Lower leg skin (tissue), 4 donors: Measurements from ENCODE around the gene RAD51B. TPM values are rescaled to one million over a fixed set of nuclear protein-coding genes. Genes with fewer than 3 reads are reported as not detected.
A peak's percentile ranks its signal among the peaks of the same experiment; 100 is the strongest.

Source experiments
- DNase-seq, 2 donors: peaks; one replicate each; pipeline ENCODE4 v3.0.0-alpha.2; 2019; ENCODE audit warnings: low spot score in 2 of 2
- H3K4me3 ChIP-seq: fragments of 200-600 bp; sonication (generic); 2 replicates; pipeline ENCODE4 v1.5.1; 2017; ENCODE audit warnings: mild to moderate bottlenecking, low read depth; ENCODE audit not compliant: poor library complexity, severe bottlenecking
- POLR2A ChIP-seq, 2 donors: fragments of 450-650 bp; IDR thresholded peaks; one replicate each; pipeline ENCODE4 v1.6.1; 2016 to 2017; ENCODE audit warnings: antibody characterized with exemption in 2 of 2, mild to moderate bottlenecking in 1 of 2, moderate library complexity in 1 of 2
- WGBS, 2 donors: methylation state at CpG; one replicate each; pipeline ENCODE4 v1.1.5; 2018; 5-methylcytosine and 5-hydroxymethylcytosine counted together
- intact Hi-C: fragments of 100-400 bp; cut with DNase I; formaldehyde crosslinking; loops from one replicate; pipeline ENCODE4 v1.15.0; 2023; ENCODE audit warnings: low total_unique reads
- total RNA-seq, 4 donors: library from RNA; depleted of rRNA; stranded (reverse); fragments of >200 nt; gene quantifications; one replicate each; pipeline ENCODE4 v1.1.0, GENCODE V29; 2016
- TF ChIP-seq, protein P1 (sequence below), 3 donors: fragments of 450-650 bp; IDR thresholded peaks; one replicate each; pipeline ENCODE4 v1.5.1; 2016; ENCODE audit warnings: antibody characterized with exemption in 3 of 3, mild to moderate bottlenecking in 3 of 3, moderate library complexity in 2 of 3

The RAD51B gene
- total RNA-seq, 4 donors from 2014 or later, result 6.1 to 27.2 (median 13.6) TPM

DNA sequence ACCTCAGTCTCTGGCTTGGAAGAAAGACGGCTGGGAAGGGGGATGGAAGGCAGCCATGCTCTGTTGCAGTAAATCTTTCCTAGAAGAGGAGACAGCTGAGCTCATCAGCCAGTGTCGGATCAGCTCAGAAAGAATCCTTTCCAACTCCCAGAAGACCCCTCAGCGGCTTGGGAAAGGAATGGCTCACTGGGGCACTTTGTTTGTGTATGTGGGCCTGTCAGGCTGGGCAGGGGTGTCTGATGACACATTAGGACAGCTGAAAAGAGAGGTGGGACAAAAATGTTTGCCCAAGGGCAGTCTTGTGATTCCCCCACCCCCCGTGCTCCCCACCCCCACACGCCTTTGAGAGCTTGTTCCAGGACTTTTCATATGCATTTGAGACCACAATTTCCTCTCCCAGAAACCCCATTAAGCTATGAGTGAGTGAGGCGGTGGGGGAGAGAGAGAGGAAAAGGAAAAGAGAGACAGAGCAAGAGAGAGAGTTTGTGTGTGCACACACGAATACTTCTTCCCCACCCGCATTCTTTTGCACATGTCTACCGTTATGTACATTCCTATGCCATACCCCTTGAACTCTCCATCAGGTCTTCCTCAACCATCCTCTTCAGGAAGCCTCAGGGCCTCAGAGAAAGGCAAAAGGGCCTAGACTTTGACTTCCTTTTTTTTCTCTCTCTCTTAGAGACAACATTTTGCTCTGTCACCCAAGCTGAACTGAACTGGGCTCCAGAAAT lies 774.4 kb downstream of the RAD51B start:
- TF ChIP-seq POLR2A (IDR thresholded peaks at IDR 0.05), result no peak
- TF ChIP-seq, protein P1, sequence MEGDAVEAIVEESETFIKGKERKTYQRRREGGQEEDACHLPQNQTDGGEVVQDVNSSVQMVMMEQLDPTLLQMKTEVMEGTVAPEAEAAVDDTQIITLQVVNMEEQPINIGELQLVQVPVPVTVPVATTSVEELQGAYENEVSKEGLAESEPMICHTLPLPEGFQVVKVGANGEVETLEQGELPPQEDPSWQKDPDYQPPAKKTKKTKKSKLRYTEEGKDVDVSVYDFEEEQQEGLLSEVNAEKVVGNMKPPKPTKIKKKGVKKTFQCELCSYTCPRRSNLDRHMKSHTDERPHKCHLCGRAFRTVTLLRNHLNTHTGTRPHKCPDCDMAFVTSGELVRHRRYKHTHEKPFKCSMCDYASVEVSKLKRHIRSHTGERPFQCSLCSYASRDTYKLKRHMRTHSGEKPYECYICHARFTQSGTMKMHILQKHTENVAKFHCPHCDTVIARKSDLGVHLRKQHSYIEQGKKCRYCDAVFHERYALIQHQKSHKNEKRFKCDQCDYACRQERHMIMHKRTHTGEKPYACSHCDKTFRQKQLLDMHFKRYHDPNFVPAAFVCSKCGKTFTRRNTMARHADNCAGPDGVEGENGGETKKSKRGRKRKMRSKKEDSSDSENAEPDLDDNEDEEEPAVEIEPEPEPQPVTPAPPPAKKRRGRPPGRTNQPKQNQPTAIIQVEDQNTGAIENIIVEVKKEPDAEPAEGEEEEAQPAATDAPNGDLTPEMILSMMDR (IDR thresholded peaks at IDR 0.05), result no peak
- intact Hi-C loops, result no loop called here
- WGBS, 2 donors, result 63 to 64% methylated on average over 9 of the region's 9 CpGs
- peak in 1 of 2 donors; percentile 72 for DNase-seq
- no peak overlapping the region for H3K4me3 ChIP-seq

DNA sequence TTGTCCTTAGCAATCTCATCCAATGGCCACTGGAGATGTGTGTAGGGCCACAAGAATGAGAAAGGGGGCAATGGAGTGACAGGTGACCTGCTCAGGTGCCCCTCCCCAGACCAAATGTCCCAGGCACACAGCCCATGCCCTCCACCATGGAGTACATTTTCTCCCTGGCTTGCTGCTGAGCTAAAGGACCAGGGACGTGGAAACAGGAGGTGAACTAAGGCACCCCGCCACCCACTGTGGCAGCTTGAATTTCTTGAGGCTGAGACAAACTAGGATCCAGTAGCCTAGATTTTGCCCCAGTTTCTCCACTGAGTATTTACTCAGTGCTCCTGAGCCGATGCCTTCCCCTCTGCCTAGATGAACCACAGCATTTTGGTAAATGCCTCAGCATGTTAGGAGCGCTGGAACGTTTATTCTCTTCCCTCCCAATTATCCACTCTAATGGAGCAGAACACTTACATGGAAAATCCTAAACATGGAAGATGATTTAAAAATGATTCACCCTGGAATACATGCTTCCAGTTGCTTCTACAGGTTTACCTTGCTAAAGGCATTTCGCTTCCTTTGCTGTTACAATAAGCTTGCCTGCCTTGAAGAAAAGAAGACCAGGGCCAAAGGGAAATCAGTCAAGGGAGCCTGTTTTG lies 775.3 kb downstream of the RAD51B start:
- DNase-seq, result peak in 1 of 2 donors; percentile 81
- WGBS, 2 donors, result 87 to 93% methylated on average over 6 of the region's 6 CpGs
- no peak overlapping the region for H3K4me3 ChIP-seq
- TF ChIP-seq, protein P1 (IDR thresholded peaks at IDR 0.05), result no peak
- TF ChIP-seq POLR2A (IDR thresholded peaks at IDR 0.05), result no peak
- intact Hi-C loops, result no loop called here

DNA sequence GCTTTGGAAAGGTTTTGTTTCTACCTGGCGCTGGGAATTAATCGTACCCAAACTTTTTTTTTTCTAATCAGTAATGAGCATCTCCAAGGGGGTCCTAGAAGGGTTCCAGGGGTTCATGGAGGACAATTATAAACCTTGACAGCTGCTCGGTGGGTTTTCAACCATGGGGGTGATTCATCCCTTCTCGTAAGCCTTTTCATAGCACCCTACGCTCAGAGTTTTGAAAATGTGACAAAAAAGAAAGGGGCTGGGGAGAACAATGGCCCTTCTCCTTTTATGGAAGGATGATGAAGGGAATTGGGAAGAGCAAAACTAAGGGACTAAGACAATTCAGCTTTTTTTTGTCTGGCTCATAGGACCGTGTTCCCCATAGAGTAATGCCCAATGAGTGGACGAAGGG lies 776.6 kb downstream of the RAD51B start:
- TF ChIP-seq POLR2A (IDR thresholded peaks at IDR 0.05), result no peak
- TF ChIP-seq, protein P1 (IDR thresholded peaks at IDR 0.05), result no peak
- intact Hi-C loops, result no loop called here
- WGBS, 2 donors, result 84 to 92% methylated on average over 7 of the region's 7 CpGs

DNA sequence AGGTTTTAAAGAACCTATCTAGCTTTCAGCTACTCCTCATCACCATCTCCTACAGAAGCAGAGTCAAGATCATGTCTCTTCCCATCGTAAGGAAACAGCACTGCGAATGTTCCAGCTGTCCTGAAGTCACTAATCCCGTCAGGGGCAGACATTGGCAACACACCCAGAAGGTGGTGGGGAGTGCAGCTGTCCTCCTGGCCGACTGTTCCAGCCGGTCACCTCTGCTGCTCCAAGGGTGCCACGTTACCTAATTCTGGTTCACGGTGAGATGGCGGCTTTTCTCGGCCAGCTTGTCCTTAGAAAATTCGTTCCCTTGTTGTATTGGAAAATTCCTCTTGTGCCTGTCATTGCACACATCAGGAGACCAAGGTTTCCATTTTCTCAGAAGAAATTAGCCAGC lies 777.1 kb downstream of the RAD51B start:
- H3K4me3 ChIP-seq, result no peak overlapping the region
- no peak for TF ChIP-seq POLR2A (IDR thresholded peaks at IDR 0.05)
- TF ChIP-seq, protein P1 (IDR thresholded peaks at IDR 0.05), result no peak
- intact Hi-C loops, result no loop called here
- peak in 1 of 2 donors; percentile 67 for DNase-seq
- WGBS, 2 donors, result 86 to 95% methylated on average over 10 of the region's 10 CpGs

More for the DNA sequence above, 776.6 kb downstream of the RAD51B start:
- H3K4me3 ChIP-seq, result no peak overlapping the region
- peak in 1 of 2 donors; percentile 2 for DNase-seq

DNA sequence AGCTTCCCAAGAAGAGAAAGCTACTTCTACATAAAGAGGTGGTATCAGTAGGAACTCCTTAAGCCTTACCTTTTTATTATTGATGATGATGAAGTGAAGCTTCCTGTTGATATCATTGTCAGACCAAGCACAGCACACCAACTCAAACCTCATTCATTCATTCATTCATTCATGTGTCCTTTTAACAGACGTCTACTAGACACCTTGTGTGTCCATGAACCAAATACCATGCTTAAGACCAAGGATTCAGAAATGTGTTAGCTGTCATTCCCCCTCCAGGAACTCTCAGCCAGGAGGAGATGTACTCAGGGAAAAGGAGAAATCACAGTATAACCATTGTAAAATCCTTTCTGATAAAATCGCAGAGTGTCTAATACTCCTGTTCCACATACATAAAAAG lies 778.5 kb downstream of the RAD51B start:
- intact Hi-C loops, result no loop called here
- WGBS, 2 donors, result 73 to 74% methylated on average over 2 of the region's 2 CpGs
- no peak for DNase-seq
- TF ChIP-seq, protein P1 (IDR thresholded peaks at IDR 0.05), result no peak
- TF ChIP-seq POLR2A (IDR thresholded peaks at IDR 0.05), result no peak
- no peak overlapping the region for H3K4me3 ChIP-seq
